ENCODE data around the gene PDGFA. TPM values are rescaled to one million over a fixed set of nuclear protein-coding genes. Genes with fewer than 3 reads are reported as not detected.

PDGFA gene
- total RNA-seq, 1 experiment from 2014 or later: 20.1 TPM

DNA sequence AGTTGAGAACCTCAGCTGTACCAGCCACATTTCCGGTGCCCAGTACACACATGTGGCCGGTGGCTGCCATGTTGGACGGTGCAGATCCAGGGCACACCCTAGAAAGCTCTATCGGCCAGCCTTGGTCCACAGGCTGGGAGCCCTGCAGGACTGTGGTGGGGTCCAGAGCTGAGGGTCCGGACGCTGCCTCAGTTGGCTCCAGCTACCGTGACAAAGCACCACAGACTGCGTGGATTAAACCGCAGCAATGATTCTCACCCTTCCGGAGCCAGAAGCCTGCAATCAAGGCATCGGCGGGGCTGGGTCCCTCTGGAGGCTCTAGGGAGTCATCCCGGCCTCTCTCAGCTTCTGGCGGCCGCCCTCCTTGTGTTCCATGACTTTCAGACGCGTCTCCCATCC, 50.1 kb downstream of the PDGFA start:
- no TSS peak for BruUV-seq (replicated peaks)
- DNase-seq (ENCODE audit: unreplicated experiment): no peak
- no peaks in the 10 kb centered on the region for H3K27me3 Mint-ChIP-seq (ENCODE audit: insufficient read depth, unreplicated experiment)
- no peak overlapping the region for H3K4me3 Mint-ChIP-seq (ENCODE audit: unreplicated experiment)
- peaks cover 13% of the 10 kb centered on the region for H3K9me3 Mint-ChIP-seq (ENCODE audit: unreplicated experiment)
- TF ChIP-seq, protein P1, sequence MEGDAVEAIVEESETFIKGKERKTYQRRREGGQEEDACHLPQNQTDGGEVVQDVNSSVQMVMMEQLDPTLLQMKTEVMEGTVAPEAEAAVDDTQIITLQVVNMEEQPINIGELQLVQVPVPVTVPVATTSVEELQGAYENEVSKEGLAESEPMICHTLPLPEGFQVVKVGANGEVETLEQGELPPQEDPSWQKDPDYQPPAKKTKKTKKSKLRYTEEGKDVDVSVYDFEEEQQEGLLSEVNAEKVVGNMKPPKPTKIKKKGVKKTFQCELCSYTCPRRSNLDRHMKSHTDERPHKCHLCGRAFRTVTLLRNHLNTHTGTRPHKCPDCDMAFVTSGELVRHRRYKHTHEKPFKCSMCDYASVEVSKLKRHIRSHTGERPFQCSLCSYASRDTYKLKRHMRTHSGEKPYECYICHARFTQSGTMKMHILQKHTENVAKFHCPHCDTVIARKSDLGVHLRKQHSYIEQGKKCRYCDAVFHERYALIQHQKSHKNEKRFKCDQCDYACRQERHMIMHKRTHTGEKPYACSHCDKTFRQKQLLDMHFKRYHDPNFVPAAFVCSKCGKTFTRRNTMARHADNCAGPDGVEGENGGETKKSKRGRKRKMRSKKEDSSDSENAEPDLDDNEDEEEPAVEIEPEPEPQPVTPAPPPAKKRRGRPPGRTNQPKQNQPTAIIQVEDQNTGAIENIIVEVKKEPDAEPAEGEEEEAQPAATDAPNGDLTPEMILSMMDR (IDR thresholded peaks at IDR 0.05; ENCODE audit: unreplicated experiment): no peak
- H3K27ac Mint-ChIP-seq (ENCODE audit: low read depth, unreplicated experiment): no peak overlapping the region
- CTCF ChIA-PET: no interaction called here
- POLR2A ChIA-PET: no interaction called here
- H3K4me1 Mint-ChIP-seq (ENCODE audit: insufficient read depth, unreplicated experiment): no peaks in the 10 kb centered on the region
- no peaks in the 10 kb centered on the region for H3K36me3 Mint-ChIP-seq (ENCODE audit: insufficient read depth, unreplicated experiment)
- intact Hi-C loops (cut with micrococcal nuclease): no loop called here

DNA sequence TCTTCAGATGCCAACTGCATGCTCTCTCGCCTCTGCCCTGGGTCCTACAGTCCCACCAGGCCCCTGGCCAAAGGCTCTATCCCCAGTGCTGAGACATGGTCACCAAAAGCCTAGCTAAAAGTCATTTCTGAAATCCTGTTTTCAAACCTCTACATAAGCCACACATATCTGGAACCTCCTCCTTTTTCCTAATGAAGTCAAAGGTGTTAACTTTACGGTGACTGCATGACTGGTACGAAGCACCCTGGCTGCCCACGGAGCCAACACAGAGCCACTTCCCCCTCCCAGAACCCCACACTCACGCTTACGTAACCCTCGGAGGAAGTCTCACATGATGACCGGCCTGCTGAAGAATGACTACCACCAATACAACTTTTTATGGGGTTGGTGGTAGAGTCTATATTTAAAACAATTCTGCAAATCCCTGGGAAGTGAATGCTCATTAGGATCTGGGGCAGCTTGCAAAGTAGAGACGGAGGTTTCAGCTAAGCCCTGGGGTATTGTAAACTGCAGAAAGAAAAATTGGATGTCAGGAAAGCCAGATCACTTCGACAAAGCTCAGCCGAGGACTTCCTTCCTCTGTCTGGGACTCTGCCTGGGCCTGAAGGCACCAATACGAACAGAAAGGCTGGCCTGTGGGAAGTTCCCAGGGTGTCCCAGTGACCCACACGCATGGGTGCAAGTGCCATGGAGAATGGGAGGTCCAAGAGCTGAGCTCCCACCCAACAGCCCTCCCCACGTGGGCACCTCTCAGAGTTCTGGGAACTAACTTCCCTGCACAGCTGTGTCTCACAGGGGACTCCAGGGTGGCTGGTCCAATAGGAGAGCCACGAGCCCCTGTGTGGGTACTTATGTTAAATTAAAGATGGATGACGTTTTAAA, 50.7 kb downstream of the PDGFA start:
- ChIA-PET POLR2A (no interaction called here), CTCF (interaction anchor here (0.6 kb wide), 1 partner anchor 287 kb away, joined by 3 read pairs; no protein-coding TSS in a partner anchor)
- no peak overlapping the region for H3K27ac Mint-ChIP-seq (ENCODE audit: low read depth, unreplicated experiment)
- H3K4me3 Mint-ChIP-seq (ENCODE audit: unreplicated experiment): no peak overlapping the region
- intact Hi-C loops (cut with micrococcal nuclease): no loop called here
- no peaks in the 10 kb centered on the region for H3K36me3 Mint-ChIP-seq (ENCODE audit: insufficient read depth, unreplicated experiment)
- H3K4me1 Mint-ChIP-seq (ENCODE audit: insufficient read depth, unreplicated experiment): no peaks in the 10 kb centered on the region
- no peak for DNase-seq (ENCODE audit: unreplicated experiment)
- peaks cover 13% of the 10 kb centered on the region for H3K9me3 Mint-ChIP-seq (ENCODE audit: unreplicated experiment)
- TF ChIP-seq, protein P1 (IDR thresholded peaks at IDR 0.05; ENCODE audit: unreplicated experiment): no peak
- H3K27me3 Mint-ChIP-seq (ENCODE audit: insufficient read depth, unreplicated experiment): no peaks in the 10 kb centered on the region
- BruUV-seq (replicated peaks): no TSS peak

DNA sequence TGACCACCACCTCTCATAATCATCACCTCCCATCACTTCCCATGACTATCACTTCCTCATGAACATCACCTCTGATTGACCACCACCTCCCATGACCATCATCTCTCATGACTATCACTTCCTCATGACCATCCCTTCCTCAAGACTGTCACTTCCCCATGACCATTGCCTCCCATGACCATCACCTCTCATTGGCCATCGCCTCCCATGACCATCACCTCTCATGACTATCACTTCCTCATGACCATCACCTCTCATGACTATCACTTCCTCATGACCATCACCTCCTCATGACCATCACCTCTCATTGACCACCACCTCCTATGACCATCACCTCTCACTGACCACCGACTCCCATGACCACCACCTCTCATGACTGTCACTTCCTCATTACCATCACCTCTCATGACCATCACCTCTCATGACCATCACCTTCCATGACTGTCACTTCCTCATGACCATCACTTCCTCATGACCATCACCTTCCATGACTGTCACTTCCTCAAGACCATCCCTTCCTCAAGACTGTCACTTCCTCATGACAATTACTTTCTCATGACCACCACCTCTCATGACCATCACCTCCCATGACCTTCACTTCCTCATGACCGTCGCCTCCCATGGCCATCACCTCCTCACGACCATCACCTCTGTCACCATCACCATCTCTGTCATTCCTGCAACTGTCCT, 51.6 kb downstream of the PDGFA start:
- Mint-ChIP-seq H3K4me1 (ENCODE audit: insufficient read depth, unreplicated experiment) (no peaks in the 10 kb centered on the region), H3K36me3 (ENCODE audit: insufficient read depth, unreplicated experiment) (no peaks in the 10 kb centered on the region), H3K4me3 (ENCODE audit: unreplicated experiment) (no peak overlapping the region), H3K9me3 (ENCODE audit: unreplicated experiment) (peaks cover 13% of the 10 kb centered on the region), H3K27ac (ENCODE audit: low read depth, unreplicated experiment) (no peak overlapping the region), H3K27me3 (ENCODE audit: insufficient read depth, unreplicated experiment) (no peaks in the 10 kb centered on the region)
- ChIA-PET POLR2A (no interaction called here), CTCF (no interaction called here)
- DNase-seq (ENCODE audit: unreplicated experiment): no peak
- no TSS peak for BruUV-seq (replicated peaks)
- intact Hi-C loops (cut with micrococcal nuclease): no loop called here
- TF ChIP-seq, protein P1 (IDR thresholded peaks at IDR 0.05; ENCODE audit: unreplicated experiment): no peak

DNA sequence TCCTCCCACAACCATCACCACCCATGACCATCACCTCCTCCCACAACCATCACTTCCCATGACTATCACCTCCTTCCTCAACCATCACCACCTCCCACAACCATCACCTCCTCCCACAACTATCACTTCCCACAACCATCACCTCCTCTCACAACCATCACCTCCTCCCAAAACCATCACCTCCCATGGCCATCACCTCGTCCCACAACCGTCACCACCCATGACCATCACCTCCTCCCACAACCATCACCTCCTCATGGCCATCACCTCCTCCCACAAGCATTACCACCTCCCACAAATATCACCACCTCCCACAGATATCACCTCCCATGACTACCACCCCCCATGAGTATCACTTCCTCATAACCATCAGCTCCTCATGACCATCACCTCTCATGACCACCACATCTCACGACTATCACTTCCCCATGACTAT, 52.2 kb downstream of the PDGFA start:
- H3K36me3 Mint-ChIP-seq (ENCODE audit: insufficient read depth, unreplicated experiment): no peaks in the 10 kb centered on the region
- ChIA-PET POLR2A (no interaction called here), CTCF (no interaction called here)
- TF ChIP-seq, protein P1 (IDR thresholded peaks at IDR 0.05; ENCODE audit: unreplicated experiment): no peak
- DNase-seq (ENCODE audit: unreplicated experiment): no peak
- no TSS peak for BruUV-seq (replicated peaks)
- H3K4me3 Mint-ChIP-seq (ENCODE audit: unreplicated experiment): no peak overlapping the region
- H3K4me1 Mint-ChIP-seq (ENCODE audit: insufficient read depth, unreplicated experiment): no peaks in the 10 kb centered on the region
- H3K9me3 Mint-ChIP-seq (ENCODE audit: unreplicated experiment): peaks cover 13% of the 10 kb centered on the region
- intact Hi-C loops (cut with micrococcal nuclease): no loop called here
- H3K27ac Mint-ChIP-seq (ENCODE audit: low read depth, unreplicated experiment): no peak overlapping the region
- no peaks in the 10 kb centered on the region for H3K27me3 Mint-ChIP-seq (ENCODE audit: insufficient read depth, unreplicated experiment)
